ENCODE results near the gene SIGLEC1. TPM values are rescaled to one million over a fixed set of nuclear protein-coding genes. Genes with fewer than 3 reads are reported as not detected.

SIGLEC1 gene
- total and polyA plus RNA-seq, 10 of the 15 experiments (the other 5 are each of a cell fraction or from before 2014, with no cell fraction given), result 0.05 TPM; not detected in 9

DNA sequence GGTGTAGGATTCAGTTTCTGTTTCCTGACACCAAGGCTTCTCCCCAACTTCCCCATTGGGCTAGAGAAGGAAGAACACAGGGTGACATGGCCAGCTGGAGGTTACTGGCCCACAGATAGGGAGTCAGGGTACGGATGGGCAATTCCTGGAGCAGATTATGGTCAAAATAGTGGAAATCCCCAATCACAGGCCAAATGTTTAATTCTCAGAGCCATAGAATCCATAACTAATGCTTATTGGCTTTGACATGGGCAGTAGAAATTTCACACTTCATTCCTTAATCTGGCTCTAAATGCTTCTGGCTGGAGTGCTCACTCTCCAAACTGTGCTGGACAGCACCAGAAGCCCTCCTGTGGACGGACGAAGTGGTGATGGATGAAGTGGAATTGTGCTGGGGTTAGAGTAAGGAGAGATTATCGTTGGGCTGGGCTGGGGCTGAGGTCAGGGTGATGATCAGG is 887 bp downstream of the SIGLEC1 start (continued):
- TF ChIP-seq NKRF (conservative IDR thresholded peaks at IDR 0.05), result no peak
- no peak for TF ChIP-seq STAT3 (IDR thresholded peaks at IDR 0.05; ENCODE audit: low read depth, low read length)
- TF ChIP-seq CTCF (IDR thresholded peaks at IDR 0.05 in 2 of 3, conservative IDR thresholded peaks at IDR 0.05 in 1 of 3; ENCODE audit: control insufficient read depth in 2 of 3, extremely low read depth in 1 of 3, insufficient read depth in 1 of 3, low read depth in 3 of 3, low read length in 3 of 3), result no peak

- FAIRE-seq (peak; percentile 79), ATAC-seq (peak; percentile 89), DNase-seq (ENCODE audit: low read depth, low spot score) (no peak)
- CTCF ChIA-PET, result interaction anchor here (0.6 to 3.8 kb wide), 43 partner anchors 8 to 1627 kb away, joined by 3 to 51 read pairs (median 4); partner anchors contain the start of gene ADISSP
- H3K79me2 ChIP-seq (ENCODE audit: control insufficient read depth, insufficient read depth, low read length), result no peaks in the 10 kb centered on the region
- no peaks in the 10 kb centered on the region for H4K20me1 ChIP-seq (ENCODE audit: control insufficient read depth, insufficient read depth)
- no peak overlapping the region; the same call in 1 of the 2 replicates for H2AFZ ChIP-seq (ENCODE audit: control insufficient read depth, low read depth, low read length)
- BruUV-seq (replicated peaks), result no TSS peak
- intact Hi-C loops (cut with micrococcal nuclease; ENCODE audit: unreplicated experiment) (loop anchor here (1.0 to 10.0 kb wide), 4 partner anchors 35 to 494 kb away; no protein-coding TSS in a partner anchor), in situ Hi-C loops (cut with MboI) (no loop called here)
- no peak overlapping the region for H3K9ac ChIP-seq (ENCODE audit: control insufficient read depth, insufficient read depth, low read length)
- no peaks in the 10 kb centered on the region for H3K36me3 ChIP-seq (ENCODE audit: control insufficient read depth in 2 of 2, insufficient read depth in 2 of 2, low read length in 1 of 2)
- SMC1A ChIA-PET (ENCODE audit: uncharacterized antibody, unreplicated experiment), result interaction anchor here (0.5 to 2.4 kb wide), 7 partner anchors 25 to 162 kb away, joined by 3 to 22 read pairs (median 4); no protein-coding TSS in a partner anchor
- H3K4me3 ChIP-seq, result no peak overlapping the region
- POLR2A ChIA-PET, result interaction anchor here (0.9 kb wide), 1 partner anchor 148 kb away, joined by 3 read pairs; no protein-coding TSS in a partner anchor
- no peaks in the 10 kb centered on the region for H3K27me3 ChIP-seq (replicated peaks in 1 of 2; ENCODE audit: control insufficient read depth in 2 of 2, insufficient read depth in 2 of 2, low read length in 1 of 2)
- no peaks in the 10 kb centered on the region for H3K9me3 ChIP-seq (replicated peaks; ENCODE audit: control insufficient read depth, insufficient read depth, low read length)
- no peak overlapping the region for H3K4me2 ChIP-seq (ENCODE audit: control insufficient read depth, insufficient read depth)
- H3K27ac ChIP-seq (ENCODE audit: control insufficient read depth, insufficient read depth), result no peak overlapping the region
- H3K4me1 ChIP-seq (ENCODE audit: control insufficient read depth, insufficient read depth, low read length), result peaks cover 5% of the 10 kb centered on the region
- RAD21 ChIA-PET (ENCODE audit: unreplicated experiment), result interaction anchor here (0.8 to 2.4 kb wide), 4 partner anchors 14 to 148 kb away, joined by 3 to 14 read pairs (median 8); no protein-coding TSS in a partner anchor
- WGBS (ENCODE audit: insufficient coverage, insufficient replicate concordance, low lambda C conversion rate, missing lambda C conversion rate), result 15% methylated on average over 18 of the region's 18 CpGs
- TF ChIP-seq ZNF687 (IDR thresholded peaks at IDR 0.05), result no peak
- TF ChIP-seq CTCF (IDR thresholded peaks at IDR 0.05 in 2 of 3, conservative IDR thresholded peaks at IDR 0.05 in 1 of 3; ENCODE audit: control insufficient read depth in 2 of 3, extremely low read depth in 1 of 3, insufficient read depth in 1 of 3, low read depth in 3 of 3, low read length in 3 of 3), result peak; percentile 84 to 93 (median 85)
- TF ChIP-seq ZNF622 (IDR thresholded peaks at IDR 0.05), result no peak
- TF ChIP-seq HSF1 (IDR thresholded peaks at IDR 0.05; ENCODE audit: low read depth, low read length), result no peak
Observed at GRCh38 chr20:3710703-3711483, 1.5 kb downstream of the SIGLEC1 start.
